Transverse colon (tissue), 1 donor: ENCODE results near the gene CHST15.

Source experiments
- EP300 ChIP-seq: sonication (generic); formaldehyde crosslinking; IDR thresholded peaks from one replicate; pipeline ENCODE4 v1.6.1; 2017; ENCODE audit warnings: antibody characterized with exemption, low read depth
- POLR2A ChIP-seq: fragments of 450-650 bp; IDR thresholded peaks from one replicate; pipeline ENCODE4 v1.6.1; 2016; ENCODE audit warnings: antibody characterized with exemption, mild to moderate bottlenecking, moderate library complexity

DNA sequence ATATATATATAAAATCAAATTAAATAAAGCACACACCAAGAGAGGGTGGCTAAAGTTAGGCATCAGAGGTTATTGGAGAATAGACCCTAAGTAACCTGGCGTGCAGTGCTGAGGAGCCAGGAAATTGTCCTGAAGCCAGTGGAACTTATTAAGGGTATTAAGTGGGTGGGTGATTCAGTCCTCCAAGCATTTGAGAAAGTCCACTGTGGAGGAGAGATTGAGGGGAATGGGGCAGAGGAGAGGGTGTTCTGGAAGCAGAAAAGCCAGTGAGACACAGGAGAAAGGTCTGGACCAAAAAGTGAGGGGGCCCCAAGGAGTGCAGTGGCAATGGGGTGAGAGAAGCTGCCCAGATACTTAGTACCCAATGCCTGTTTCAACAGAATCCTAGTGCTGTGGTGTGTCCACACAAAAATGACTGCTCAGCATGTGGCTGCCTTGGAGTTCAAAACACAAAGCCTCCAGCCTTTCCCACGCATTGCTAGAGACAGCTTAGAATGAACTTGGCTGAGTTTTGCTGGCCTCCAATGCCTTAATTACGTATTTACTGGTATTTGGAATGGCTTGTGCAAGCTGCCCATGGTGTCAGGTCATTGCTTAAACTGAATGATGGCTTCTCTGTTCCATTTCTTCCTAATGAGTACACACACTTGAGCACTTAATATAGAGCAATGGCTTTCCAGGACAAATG, 44.9 kb upstream of the CHST15 start:
- TF ChIP-seq POLR2A (no peak), EP300 (no peak)
